Tibial artery (tissue), 4 donors: Measurements from ENCODE around the gene GBP3.
"Not testable (repeated sequence)": the region's sequence is repeated elsewhere in the genome, so short reads cannot be mapped to it uniquely, and the experiment has no call there.

ENCODE experiments used
- DNase-seq, 2 donors: peaks; one replicate each; pipeline ENCODE4 v3.0.0-alpha.2; 2019
- H3K27ac ChIP-seq, 2 donors: fragments of 200-600 bp; sonication (generic) in 1 of 2; 1 replicate in 1 of 2; 2 replicates in 1 of 2; pipeline ENCODE4 v1.5.1; 2018 to 2019; ENCODE audit warnings: mild to moderate bottlenecking in 1 of 2
- H3K27me3 ChIP-seq, 2 donors: fragments of 200-600 bp; sonication (generic) in 1 of 2; one replicate each; pipeline versions ENCODE4 v1.5.1 to v1.6.0; 2016 to 2019
- H3K36me3 ChIP-seq, 3 donors: fragments of 200-600 bp; sonication (generic) in 2 of 3; one replicate each; pipeline ENCODE4 v1.5.1; 2016 to 2019; ENCODE audit warnings: mild to moderate bottlenecking in 2 of 3
- H3K4me1 ChIP-seq, 4 donors: fragments of 200-600 bp; sonication (generic) in 2 of 4; 1 replicate in 3 of 4; 2 replicates in 1 of 4; pipeline ENCODE4 v1.5.1; 2016 to 2019
- H3K4me3 ChIP-seq, 2 donors: fragments of 200-600 bp; sonication (generic) in 1 of 2; 1 replicate in 1 of 2; 2 replicates in 1 of 2; pipeline ENCODE4 v1.5.1; 2018 to 2019; ENCODE audit warnings: mild to moderate bottlenecking in 2 of 2
- H3K9me3 ChIP-seq, 3 donors: fragments of 200-600 bp; sonication (generic) in 1 of 3; one replicate each; pipeline ENCODE4 v1.5.1; 2016 to 2019
- intact Hi-C: fragments of 100-400 bp; cut with DNase I; formaldehyde crosslinking; loops from one replicate; pipeline ENCODE4 v1.15.0; 2023; ENCODE audit warnings: low total_unique reads
- TF ChIP-seq, protein P1 (sequence below), 2 experiments: fragments of 200-600 bp in 1 of 2; fragments of 450-650 bp in 1 of 2; IDR thresholded peaks; one replicate each; pipeline ENCODE4 v1.5.1; 2017 to 2019; ENCODE audit warnings: antibody characterized with exemption in 2 of 2, mild to moderate bottlenecking in 1 of 2, moderate library complexity in 1 of 2

Gene GBP3

GRCh38 chr1:89005286-89006151 is 17.1 kb downstream of the GBP3 start:
- Histone ChIP-seq H3K9me3 (no peaks in the 10 kb centered on the region), H3K4me1 (peaks cover 0 to 10% (median 3%) of the 10 kb centered on the region in 4 donors), H3K27me3 (no peaks in the 10 kb centered on the region), H3K4me3 (no peak overlapping the region), H3K36me3 (peaks cover 23 to 33% (median 31%) of the 10 kb centered on the region in 3 donors), H3K27ac (peak overlapping the region; percentile 23 to 54)
- TF ChIP-seq, protein P1, sequence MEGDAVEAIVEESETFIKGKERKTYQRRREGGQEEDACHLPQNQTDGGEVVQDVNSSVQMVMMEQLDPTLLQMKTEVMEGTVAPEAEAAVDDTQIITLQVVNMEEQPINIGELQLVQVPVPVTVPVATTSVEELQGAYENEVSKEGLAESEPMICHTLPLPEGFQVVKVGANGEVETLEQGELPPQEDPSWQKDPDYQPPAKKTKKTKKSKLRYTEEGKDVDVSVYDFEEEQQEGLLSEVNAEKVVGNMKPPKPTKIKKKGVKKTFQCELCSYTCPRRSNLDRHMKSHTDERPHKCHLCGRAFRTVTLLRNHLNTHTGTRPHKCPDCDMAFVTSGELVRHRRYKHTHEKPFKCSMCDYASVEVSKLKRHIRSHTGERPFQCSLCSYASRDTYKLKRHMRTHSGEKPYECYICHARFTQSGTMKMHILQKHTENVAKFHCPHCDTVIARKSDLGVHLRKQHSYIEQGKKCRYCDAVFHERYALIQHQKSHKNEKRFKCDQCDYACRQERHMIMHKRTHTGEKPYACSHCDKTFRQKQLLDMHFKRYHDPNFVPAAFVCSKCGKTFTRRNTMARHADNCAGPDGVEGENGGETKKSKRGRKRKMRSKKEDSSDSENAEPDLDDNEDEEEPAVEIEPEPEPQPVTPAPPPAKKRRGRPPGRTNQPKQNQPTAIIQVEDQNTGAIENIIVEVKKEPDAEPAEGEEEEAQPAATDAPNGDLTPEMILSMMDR (IDR thresholded peaks at IDR 0.05) = no peak
- intact Hi-C loops = loop anchor here (10.0 kb wide), 2 partner anchors 349 to 449 kb away; no protein-coding TSS in a partner anchor
- peak in 1 of 2 donors; percentile 71 for DNase-seq

DNA sequence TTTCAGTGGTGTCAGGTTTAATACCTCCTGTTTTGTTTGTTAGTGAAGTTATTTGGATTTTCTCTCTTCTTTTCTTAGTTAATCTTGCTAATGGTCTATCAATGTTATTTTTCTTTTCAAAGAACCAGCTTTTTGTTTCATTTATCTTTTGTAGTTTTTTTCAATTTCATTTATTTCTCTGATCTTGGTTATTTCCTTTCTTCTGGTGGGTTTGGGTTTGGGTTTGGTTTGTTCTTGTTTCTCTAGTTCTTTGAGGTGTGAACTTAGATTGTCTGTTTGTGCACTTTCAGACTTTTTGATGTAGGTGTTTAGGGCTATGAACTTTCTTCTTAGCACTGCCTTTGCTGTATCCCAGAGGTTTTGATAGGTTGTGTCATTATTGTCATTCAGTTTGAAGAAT is 20.5 kb downstream of the GBP3 start:
- not testable (repeated sequence) for H3K36me3 ChIP-seq, DNase-seq, H3K27ac ChIP-seq, H3K9me3 ChIP-seq, H3K4me1 ChIP-seq, H3K27me3 ChIP-seq, H3K4me3 ChIP-seq
- intact Hi-C loops = loop anchor here (10.0 kb wide), 2 partner anchors 353 to 453 kb away; no protein-coding TSS in a partner anchor

GRCh38 chr1:89001510-89001909 is 21.2 kb downstream of the GBP3 start:
- intact Hi-C loops = loop anchor here (10.0 kb wide), 2 partner anchors 353 to 453 kb away; no protein-coding TSS in a partner anchor
- DNase-seq = no peak
- Histone ChIP-seq H3K27ac (no peak overlapping the region), H3K4me3 (no peak overlapping the region), H3K36me3 (peaks cover 0 to 9% (median 3%) of the 10 kb centered on the region in 3 donors), H3K4me1 (peaks cover 0 to 10% (median 3%) of the 10 kb centered on the region in 4 donors), H3K9me3 (no peaks in the 10 kb centered on the region), H3K27me3 (no peaks in the 10 kb centered on the region)
- TF ChIP-seq, protein P1 (IDR thresholded peaks at IDR 0.05) = no peak

DNA sequence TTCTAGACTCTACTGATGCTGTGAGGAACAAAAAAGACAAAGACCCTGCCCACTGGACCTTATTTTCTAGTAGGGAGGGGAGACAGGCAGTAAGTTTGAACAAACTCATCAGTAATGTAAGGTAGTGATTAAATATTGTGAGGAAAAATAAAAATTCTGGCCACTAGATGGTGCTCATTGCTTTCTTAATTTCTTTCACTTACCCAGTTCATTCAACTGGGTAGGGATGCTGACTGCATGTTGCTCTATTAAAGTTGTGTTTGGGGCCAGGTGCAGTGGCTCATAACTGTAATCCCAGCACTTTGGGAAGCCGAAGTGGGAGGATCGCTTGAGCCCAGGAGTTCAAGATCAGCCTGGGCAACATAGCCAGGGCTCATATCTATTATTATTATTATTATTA is 23.9 kb downstream of the GBP3 start:
- DNase-seq = no peak
- H3K36me3 ChIP-seq = no peaks in the 10 kb centered on the region
- H3K27ac ChIP-seq = no peak overlapping the region
- no peak overlapping the region for H3K4me3 ChIP-seq
- no peaks in the 10 kb centered on the region for H3K9me3 ChIP-seq
- TF ChIP-seq, protein P1 (IDR thresholded peaks at IDR 0.05) = peak; percentile 48 to 74
- peaks cover 0 to 2% (median under 1%) of the 10 kb centered on the region in 4 donors for H3K4me1 ChIP-seq
- intact Hi-C loops = no loop called here
- H3K27me3 ChIP-seq = no peaks in the 10 kb centered on the region

GRCh38 chr1:88990426-88990825 is 32.2 kb downstream of the GBP3 start:
- no peaks in the 10 kb centered on the region for H3K27me3 ChIP-seq
- TF ChIP-seq, protein P1 (IDR thresholded peaks at IDR 0.05) = no peak
- no peak for DNase-seq
- no peak overlapping the region for H3K27ac ChIP-seq
- H3K4me1 ChIP-seq = peaks cover 0 to 42% (median 12%) of the 10 kb centered on the region in 4 donors
- no peak overlapping the region for H3K4me3 ChIP-seq
- intact Hi-C loops = no loop called here
- H3K9me3 ChIP-seq = no peaks in the 10 kb centered on the region
- peaks cover 0 to 14% (median 10%) of the 10 kb centered on the region in 3 donors for H3K36me3 ChIP-seq

GRCh38 chr1:88985692-88986091 is 37.0 kb downstream of the GBP3 start:
- Histone ChIP-seq H3K9me3 (no peaks in the 10 kb centered on the region), H3K4me1 (peaks cover 0 to 38% (median 20%) of the 10 kb centered on the region in 4 donors), H3K27me3 (no peaks in the 10 kb centered on the region), H3K27ac (peak overlapping the region in 1 of 2 donors; percentile 31), H3K4me3 (no peak overlapping the region), H3K36me3 (peaks cover 0 to 29% (median 24%) of the 10 kb centered on the region in 3 donors)
- no peak for DNase-seq
- TF ChIP-seq, protein P1 (IDR thresholded peaks at IDR 0.05) = no peak
- intact Hi-C loops = no loop called here
